Measurements from ENCODE around the gene ANKRD22.

ANKRD22 gene

GRCh38 chr10:88794731-88795130 lies 56.9 kb downstream of the ANKRD22 start:
- DNase-seq (ENCODE audit: low spot score): no peak

GRCh38 chr10:88793712-88794299 lies 57.8 kb downstream of the ANKRD22 start:
- no peak for DNase-seq (ENCODE audit: low spot score)

GRCh38 chr10:88792661-88793060 lies 59.0 kb downstream of the ANKRD22 start:
- DNase-seq (ENCODE audit: low spot score): peak; percentile 27

GRCh38 chr10:88791924-88792323 lies 59.7 kb downstream of the ANKRD22 start:
- DNase-seq (ENCODE audit: low spot score): peak; percentile 9

- no peak for DNase-seq (ENCODE audit: low spot score)
Measured at GRCh38 chr10:88788924-88789323, 62.7 kb downstream of the ANKRD22 start.

- no peak for DNase-seq (ENCODE audit: low spot score)
Measured at GRCh38 chr10:88787463-88787862, 64.2 kb downstream of the ANKRD22 start.

- no peak for DNase-seq (ENCODE audit: low spot score)
Measured at GRCh38 chr10:88786032-88786770, 65.4 kb downstream of the ANKRD22 start.

GRCh38 chr10:88783724-88784123 lies 67.9 kb downstream of the ANKRD22 start:
- DNase-seq (ENCODE audit: low spot score): no peak

GRCh38 chr10:88782222-88782621 lies 69.4 kb downstream of the ANKRD22 start:
- no peak for DNase-seq (ENCODE audit: low spot score)

GRCh38 chr10:88781206-88781605 lies 70.4 kb downstream of the ANKRD22 start:
- DNase-seq (ENCODE audit: low spot score): no peak
